ENCODE data around the gene GPC6.
"Not testable (repeated sequence)": the region's sequence is repeated elsewhere in the genome, so short reads cannot be mapped to it uniquely, and the experiment has no call there.

Gene GPC6

DNA sequence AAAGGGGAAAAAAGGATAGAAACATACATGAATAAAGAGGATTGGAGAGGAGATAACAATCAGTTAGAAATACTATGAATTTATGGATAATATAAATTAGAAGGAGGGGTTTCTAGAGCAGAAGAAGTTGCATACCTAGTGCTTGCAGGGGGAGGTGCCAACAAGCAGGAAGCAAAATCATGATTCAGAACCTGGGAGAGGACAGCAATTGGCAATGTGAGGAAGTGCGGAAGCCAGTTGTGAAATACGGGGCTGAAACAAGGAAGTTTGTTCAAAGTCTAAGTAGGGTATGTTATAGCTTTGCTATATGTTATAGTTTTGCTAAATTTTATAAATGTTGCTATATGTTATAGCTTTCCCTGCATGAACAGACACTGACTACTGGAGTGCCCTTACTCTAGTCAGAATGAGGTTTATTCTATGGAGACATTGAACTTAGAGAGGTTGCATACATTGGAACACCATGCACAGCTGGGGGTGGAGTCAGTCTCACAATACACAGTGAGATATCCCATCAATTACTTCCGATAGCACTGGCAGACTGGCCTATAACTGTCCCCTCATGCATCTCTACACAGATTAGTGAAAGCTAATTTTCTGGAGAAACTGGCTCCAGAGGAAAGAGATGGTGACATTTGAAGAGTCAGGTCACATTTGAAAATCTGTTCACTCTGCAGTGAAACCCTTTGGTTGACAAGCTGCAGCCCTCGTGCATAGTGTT is 92.1 kb downstream of the GPC6 start:
- H3K4me3 ChIP-seq (ENCODE audit: low read depth, low read length), result no peak overlapping the region
- DNase-seq (ENCODE audit: low read depth), result no peak
- in situ Hi-C loops (cut with HindIII; ENCODE audit: low sequenced_read_pairs), result no loop called here
- TF ChIP-seq, protein P1, sequence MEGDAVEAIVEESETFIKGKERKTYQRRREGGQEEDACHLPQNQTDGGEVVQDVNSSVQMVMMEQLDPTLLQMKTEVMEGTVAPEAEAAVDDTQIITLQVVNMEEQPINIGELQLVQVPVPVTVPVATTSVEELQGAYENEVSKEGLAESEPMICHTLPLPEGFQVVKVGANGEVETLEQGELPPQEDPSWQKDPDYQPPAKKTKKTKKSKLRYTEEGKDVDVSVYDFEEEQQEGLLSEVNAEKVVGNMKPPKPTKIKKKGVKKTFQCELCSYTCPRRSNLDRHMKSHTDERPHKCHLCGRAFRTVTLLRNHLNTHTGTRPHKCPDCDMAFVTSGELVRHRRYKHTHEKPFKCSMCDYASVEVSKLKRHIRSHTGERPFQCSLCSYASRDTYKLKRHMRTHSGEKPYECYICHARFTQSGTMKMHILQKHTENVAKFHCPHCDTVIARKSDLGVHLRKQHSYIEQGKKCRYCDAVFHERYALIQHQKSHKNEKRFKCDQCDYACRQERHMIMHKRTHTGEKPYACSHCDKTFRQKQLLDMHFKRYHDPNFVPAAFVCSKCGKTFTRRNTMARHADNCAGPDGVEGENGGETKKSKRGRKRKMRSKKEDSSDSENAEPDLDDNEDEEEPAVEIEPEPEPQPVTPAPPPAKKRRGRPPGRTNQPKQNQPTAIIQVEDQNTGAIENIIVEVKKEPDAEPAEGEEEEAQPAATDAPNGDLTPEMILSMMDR (IDR thresholded peaks at IDR 0.05; ENCODE audit: low read depth, low read length, missing control alignments), result no peak

- DNase-seq (ENCODE audit: low read depth), result no peak
- in situ Hi-C loops (cut with HindIII; ENCODE audit: low sequenced_read_pairs), result no loop called here
- TF ChIP-seq, protein P1 (IDR thresholded peaks at IDR 0.05; ENCODE audit: low read depth, low read length, missing control alignments), result no peak
- no peak overlapping the region for H3K4me3 ChIP-seq (ENCODE audit: low read depth, low read length)
Measured at GRCh38 chr13:93320942-93321341, 94.3 kb downstream of the GPC6 start.

DNA sequence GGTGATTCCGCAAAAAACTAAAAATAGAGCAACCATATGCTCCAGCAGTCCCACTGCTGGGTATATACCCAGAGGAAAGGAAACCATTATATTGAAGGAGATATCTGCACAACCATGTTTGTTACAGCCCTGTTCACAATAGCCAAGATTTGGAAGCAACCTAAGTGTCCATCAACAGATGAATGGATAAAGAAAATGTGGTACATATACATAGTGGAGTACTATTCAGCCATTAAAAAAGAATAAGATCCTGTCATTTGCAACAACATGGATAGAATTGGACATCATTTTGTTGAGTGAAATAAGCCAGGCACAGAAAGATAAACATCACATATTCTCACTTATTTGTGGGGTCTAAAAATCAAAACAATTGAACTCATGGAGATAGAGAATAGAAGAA is 97.3 kb downstream of the GPC6 start:
- H3K4me3 ChIP-seq (ENCODE audit: low read depth, low read length); DNase-seq (ENCODE audit: low read depth); in situ Hi-C loops (cut with HindIII; ENCODE audit: low sequenced_read_pairs): not testable (repeated sequence)

DNA sequence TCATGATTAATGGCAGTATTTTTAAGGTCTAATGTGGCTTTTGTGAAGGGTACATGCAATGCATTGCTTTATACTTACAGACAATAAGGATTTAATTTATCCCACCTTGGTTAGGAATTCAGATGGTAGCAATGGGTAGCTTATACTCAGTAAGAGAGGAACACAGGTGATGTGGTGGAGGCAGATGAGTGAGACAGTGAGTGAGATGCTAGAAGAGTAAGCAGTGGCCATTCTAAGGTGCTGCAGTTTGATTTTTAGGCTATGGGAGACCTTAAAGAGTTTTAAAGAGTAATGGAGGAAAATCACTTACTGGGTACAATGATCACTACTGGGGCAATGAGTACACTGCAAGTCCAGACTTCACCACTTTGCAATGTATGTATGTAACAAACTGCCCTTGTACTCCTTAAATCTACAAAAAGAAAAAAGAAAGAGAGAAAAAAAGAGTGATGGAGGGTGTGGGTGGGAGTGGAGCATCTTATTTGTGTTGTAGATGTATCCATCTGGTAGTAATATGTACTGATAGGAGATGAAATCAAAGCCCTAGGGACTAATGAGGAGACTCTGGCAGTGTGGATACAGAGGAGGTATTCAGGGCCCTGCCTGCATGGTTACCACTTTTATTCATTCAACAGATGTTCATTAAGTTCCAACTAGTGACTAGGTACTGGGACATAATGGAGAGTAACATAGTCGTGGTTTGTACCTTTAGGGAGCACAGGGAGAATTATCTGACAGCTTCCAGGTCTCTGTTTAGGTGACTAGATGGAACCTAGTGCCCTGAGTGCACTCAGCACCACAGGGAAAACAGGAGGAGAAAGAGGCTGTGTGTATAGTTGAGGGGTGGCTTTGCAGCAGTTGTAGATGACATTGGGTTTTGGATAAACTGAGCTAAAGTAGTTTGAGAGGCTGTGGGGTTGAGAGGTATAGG is 99.0 kb downstream of the GPC6 start:
- TF ChIP-seq, protein P1 (IDR thresholded peaks at IDR 0.05; ENCODE audit: low read depth, low read length, missing control alignments), result no peak
- H3K4me3 ChIP-seq (ENCODE audit: low read depth, low read length), result no peak overlapping the region
- in situ Hi-C loops (cut with HindIII; ENCODE audit: low sequenced_read_pairs), result no loop called here
- DNase-seq (ENCODE audit: low read depth), result no peak

- TF ChIP-seq, protein P1 (IDR thresholded peaks at IDR 0.05; ENCODE audit: low read depth, low read length, missing control alignments), result no peak
- in situ Hi-C loops (cut with HindIII; ENCODE audit: low sequenced_read_pairs), result no loop called here
- H3K4me3 ChIP-seq (ENCODE audit: low read depth, low read length), result no peak overlapping the region
- no peak for DNase-seq (ENCODE audit: low read depth)
Measured at GRCh38 chr13:93326234-93326811, 99.7 kb downstream of the GPC6 start.

- DNase-seq (ENCODE audit: low read depth), result no peak
- TF ChIP-seq, protein P1 (IDR thresholded peaks at IDR 0.05; ENCODE audit: low read depth, low read length, missing control alignments), result no peak
- no peak overlapping the region for H3K4me3 ChIP-seq (ENCODE audit: low read depth, low read length)
- in situ Hi-C loops (cut with HindIII; ENCODE audit: low sequenced_read_pairs), result no loop called here
Measured at GRCh38 chr13:93328943-93329342, 102.3 kb downstream of the GPC6 start.
